H1 (cell line): ENCODE data around the gene IGFBP4. TPM values are rescaled to one million over a fixed set of nuclear protein-coding genes. Genes with fewer than 3 reads are reported as not detected.
A peak's percentile ranks its signal among the peaks of the same experiment; 100 is the strongest.

ENCODE experiments used
- CTCF ChIA-PET: fragments of 300-600 bp; sonication (Branson Sonifier 250); formaldehyde crosslinking; loops from one replicate; lab custom pipeline; 2021; ENCODE audit not compliant: partially characterized antibody; lab: Charles Lee
- POLR2A ChIA-PET: fragments of 300-600 bp; sonication (Branson Sonifier 250); formaldehyde crosslinking; loops from one replicate; lab custom pipeline; 2021; ENCODE audit warnings: inconsistent platforms; ENCODE audit not compliant: partially characterized antibody; lab: Charles Lee
- DNase-seq, 2 experiments: peaks; one replicate each; pipeline versions ENCODE4 v3.0.0 to v3.0.0-alpha.2; 2010 to 2022; ENCODE audit warnings: low spot score in 2 of 2, low read depth in 1 of 2, mixed read lengths in 1 of 2
- FAIRE-seq: peaks from 2 replicates; lab custom pipeline; 2011; peaks lifted over from hg19 to GRCh38; lab: Jason Lieb, UNC
- H2AFZ ChIP-seq: 2 replicates; pipeline ENCODE4 v1.8.1; 2012; ENCODE audit warnings: low read length, inconsistent platforms
- H2AK5ac ChIP-seq: 2 replicates; pipeline ENCODE4 v1.6.1; 2013; ENCODE audit warnings: low read depth, low read length
- H2BK120ac ChIP-seq: replicated peaks from 2 replicates; pipeline ENCODE3; 2013; ENCODE audit warnings: low read depth, low read length, inconsistent platforms
- H2BK12ac ChIP-seq: 2 replicates; pipeline ENCODE4 v1.6.1; 2013; ENCODE audit warnings: low read depth, low read length
- H2BK15ac ChIP-seq: 2 replicates; pipeline ENCODE4 v1.6.1; 2013; ENCODE audit warnings: low read length
- H2BK20ac ChIP-seq: 2 replicates; pipeline ENCODE4 v1.6.1; 2013; ENCODE audit warnings: low read length
- H2BK5ac ChIP-seq: 2 replicates; pipeline ENCODE4 v1.6.1; 2013; ENCODE audit warnings: low read depth, low read length
- H3K14ac ChIP-seq: 2 replicates; pipeline ENCODE4 v1.6.1; 2013; ENCODE audit warnings: inconsistent platforms; ENCODE audit not compliant: insufficient read length
- H3K18ac ChIP-seq: 2 replicates; pipeline ENCODE4 v1.6.1; 2013; ENCODE audit warnings: low read length; ENCODE audit errors: extremely low read depth
- H3K23ac ChIP-seq: 2 replicates; pipeline ENCODE4 v1.6.1; 2013; ENCODE audit warnings: inconsistent platforms; ENCODE audit not compliant: insufficient read length
- H3K23me2 ChIP-seq: 2 replicates; pipeline ENCODE4 v1.6.1; 2013; ENCODE audit warnings: low read depth, low read length
- H3K27ac ChIP-seq: 2 replicates; pipeline ENCODE4 v1.6.1; 2011; ENCODE audit warnings: low read depth, low read length, inconsistent platforms
- H3K27me3 ChIP-seq, 4 experiments: replicated peaks in 1 of 4; 1 replicate in 1 of 4; 2 replicates in 3 of 4; pipeline versions ENCODE4 v1.6.1 to v1.8.1; 2011 to 2013; ENCODE audit warnings: low read length in 3 of 4, mild to moderate bottlenecking in 3 of 4, inconsistent platforms in 2 of 4, mixed read lengths in 2 of 4, moderate library complexity in 1 of 4; ENCODE audit not compliant: control insufficient read depth in 3 of 4, insufficient read depth in 3 of 4; ENCODE audit errors: extremely low read depth in 1 of 4
- H3K36me3 ChIP-seq, 4 experiments: 2 replicates each; pipeline versions ENCODE4 v1.6.1 to v1.8.1; 2011 to 2013; ENCODE audit warnings: mild to moderate bottlenecking in 4 of 4, low read length in 3 of 4, moderate library complexity in 2 of 4, control low read depth in 1 of 4, inconsistent platforms in 1 of 4; ENCODE audit not compliant: insufficient read depth in 4 of 4, control insufficient read depth in 2 of 4
- H3K4ac ChIP-seq: replicated peaks from 2 replicates; pipeline ENCODE3; 2013; ENCODE audit warnings: low read length, low read depth, mixed read lengths, inconsistent platforms; ENCODE audit not compliant: insufficient read length
- H3K4me1 ChIP-seq, 4 experiments: replicated peaks in 1 of 4; 1 replicate in 1 of 4; 2 replicates in 3 of 4; pipeline versions ENCODE4 v1.6.1 to v1.8.1; 2011 to 2013; ENCODE audit warnings: low read length in 3 of 4, inconsistent platforms in 2 of 4, mixed read lengths in 1 of 4; ENCODE audit not compliant: insufficient read depth in 4 of 4, control insufficient read depth in 3 of 4
- H3K4me2 ChIP-seq, 2 experiments: 2 replicates each; pipeline versions ENCODE4 v1.6.1 to v1.8.1; 2011 to 2013; ENCODE audit warnings: low read depth in 2 of 2, low read length in 2 of 2, control low read depth in 1 of 2, inconsistent platforms in 1 of 2, mild to moderate bottlenecking in 1 of 2; ENCODE audit not compliant: insufficient read depth in 1 of 2
- H3K4me3 ChIP-seq, 4 experiments: fragments of 200-600, 300-600 bp in 1 of 4; sonication (generic), shearing (Covaris generic), sonication (Bioruptor Twin) in 1 of 4; 2 replicates each; pipeline versions ENCODE4 v1.5.1 to v1.8.1; 2011 to 2016; ENCODE audit warnings: low read length in 4 of 4, low read depth in 3 of 4, control low read depth in 2 of 4, inconsistent platforms in 2 of 4, mild to moderate bottlenecking in 2 of 4, mixed read lengths in 1 of 4, moderate library complexity in 1 of 4; ENCODE audit not compliant: insufficient read depth in 2 of 4; ENCODE audit errors: extremely low read depth in 1 of 4
- H3K56ac ChIP-seq: replicated peaks from 2 replicates; pipeline ENCODE3; 2013; ENCODE audit warnings: low read depth, mild to moderate bottlenecking, mixed read lengths, low read length, inconsistent platforms; ENCODE audit not compliant: insufficient read length
- H3K79me1 ChIP-seq: 2 replicates; pipeline ENCODE4 v1.6.1; 2013; ENCODE audit warnings: low read depth, low read length, control low read depth
- H3K79me2 ChIP-seq, 2 experiments: 2 replicates each; pipeline versions ENCODE4 v1.6.1 to v1.8.1; 2012 to 2013; ENCODE audit warnings: low read length in 2 of 2, mild to moderate bottlenecking in 2 of 2, inconsistent platforms in 1 of 2; ENCODE audit not compliant: insufficient read depth in 2 of 2, control insufficient read depth in 1 of 2
- H3K9ac ChIP-seq, 4 experiments: replicated peaks in 1 of 4; 1 replicate in 1 of 4; 2 replicates in 3 of 4; pipeline versions ENCODE4 v1.6.1 to v1.8.1; 2011 to 2013; ENCODE audit warnings: low read depth in 3 of 4, low read length in 3 of 4, control low read depth in 2 of 4, mild to moderate bottlenecking in 2 of 4, moderate library complexity in 2 of 4, inconsistent platforms in 1 of 4; ENCODE audit errors: extremely low read depth in 1 of 4
- H3K9me3 ChIP-seq, 2 experiments: 2 replicates each; pipeline versions ENCODE4 v1.6.1 to v1.8.1; 2012 to 2013; ENCODE audit warnings: mild to moderate bottlenecking in 2 of 2, moderate library complexity in 2 of 2, control low read depth in 1 of 2, inconsistent platforms in 1 of 2, low read depth in 1 of 2, low read length in 1 of 2, mixed read lengths in 1 of 2; ENCODE audit not compliant: insufficient read depth in 2 of 2
- H4K20me1 ChIP-seq, 2 experiments: replicated peaks in 1 of 2; 2 replicates each; pipeline versions ENCODE3 to v1.8.1; 2011 to 2013; ENCODE audit warnings: inconsistent platforms in 2 of 2, low read length in 2 of 2, mild to moderate bottlenecking in 1 of 2; ENCODE audit not compliant: insufficient read depth in 2 of 2, control insufficient read depth in 1 of 2
- H4K5ac ChIP-seq: 2 replicates; pipeline ENCODE4 v1.6.1; 2013; ENCODE audit warnings: low read length, low read depth, mixed read lengths, inconsistent platforms; ENCODE audit not compliant: insufficient read length
- H4K8ac ChIP-seq: 2 replicates; pipeline ENCODE4 v1.8.0; 2013; ENCODE audit warnings: mild to moderate bottlenecking, moderate library complexity, low read length, inconsistent platforms; ENCODE audit not compliant: insufficient read depth; ENCODE audit errors: extremely low read depth
- H4K91ac ChIP-seq: replicated peaks from 2 replicates; pipeline ENCODE3; 2013; ENCODE audit warnings: low read length, mixed read lengths, inconsistent platforms; ENCODE audit not compliant: insufficient read length
- CBX8 ChIP-seq: fragments of 300-800, 300-1000 bp; sonication (generic); IDR thresholded peaks from 2 replicates; pipeline ENCODE4 v1.7.1; 2016; ENCODE audit warnings: low read depth, low read length, borderline replicate concordance
- CHD2 ChIP-seq: IDR thresholded peaks from 2 replicates; pipeline ENCODE4 v1.6.1; 2012; ENCODE audit warnings: low read length, improper control_type of control experiment
- EGR1 ChIP-seq: IDR thresholded peaks from 2 replicates; pipeline ENCODE4 v1.6.1; 2011; ENCODE audit warnings: low read depth, low read length, borderline replicate concordance
- EZH2 ChIP-seq: fragments of 200-600 bp; sonication (generic); IDR thresholded peaks from 2 replicates; pipeline ENCODE4 v1.7.1; 2012; ENCODE audit warnings: low read depth, mild to moderate bottlenecking, moderate library complexity, low read length, inconsistent platforms; ENCODE audit not compliant: severe bottlenecking
- POLR2AphosphoS5 ChIP-seq: IDR thresholded peaks from 2 replicates; pipeline ENCODE4 v1.6.1; 2011; ENCODE audit warnings: low read depth, low read length
- POU5F1 ChIP-seq: IDR thresholded peaks from 2 replicates; pipeline ENCODE4 v1.6.1; 2011; ENCODE audit warnings: low read depth, mild to moderate bottlenecking, low read length, moderate library complexity
- RFX5 ChIP-seq: IDR thresholded peaks from 2 replicates; pipeline ENCODE4 v1.6.1; 2011; ENCODE audit warnings: low read depth, low read length, improper control_type of control experiment, borderline replicate concordance
- SIN3A ChIP-seq, 2 experiments: IDR thresholded peaks in 1 of 2; conservative IDR thresholded peaks in 1 of 2; 2 replicates each; pipeline ENCODE4 v1.6.1; 2011 to 2012; ENCODE audit warnings: low read length in 2 of 2, improper control_type of control experiment in 1 of 2, low read depth in 1 of 2, mild to moderate bottlenecking in 1 of 2
- SRF ChIP-seq: IDR thresholded peaks from 2 replicates; pipeline ENCODE4 v1.6.1; 2011; ENCODE audit warnings: mild to moderate bottlenecking, low read depth, low read length, moderate library complexity
- SUZ12 ChIP-seq: fragments of 200-600 bp; sonication (generic); IDR thresholded peaks from 2 replicates; pipeline ENCODE4 v1.6.1; 2012; ENCODE audit warnings: mild to moderate bottlenecking, inconsistent platforms, low read length, moderate library complexity, mixed read lengths
- TAF7 ChIP-seq: optimal IDR thresholded peaks from 2 replicates; pipeline ENCODE3; 2011; ENCODE audit warnings: low read depth, mild to moderate bottlenecking, inconsistent platforms, low read length, moderate library complexity, borderline replicate concordance
- TCF12 ChIP-seq: IDR thresholded peaks from 2 replicates; pipeline ENCODE4 v1.6.1; 2011; ENCODE audit warnings: low read depth, mild to moderate bottlenecking, low read length
- polyA plus RNA-seq, 7 experiments: library from polyadenylated mRNA; depleted of rRNA in 3 of 7; stranded (reverse) in 5 of 7; unstranded in 2 of 7; fragments of >200 nt in 5 of 7; fragments of 200-250 nt in 2 of 7; gene quantifications; 1 replicate in 5 of 7; 2 replicates in 1 of 7; 4 replicates in 1 of 7; pipeline versions ENCODE4 v1.2.1 to v1.2.3, GENCODE V29; 2011 to 2013; ENCODE audit warnings: missing spikeins in 2 of 7, mixed read lengths in 2 of 7
- total RNA-seq: library from RNA; stranded (reverse); fragmentation: NEBNext Ultra II Directional; extraction: Animal tissue kit (Norgen Biotek cat#: 25700); gene quantifications from 2 replicates; pipeline ENCODE4 v1.2.1, GENCODE V29; 2021
- TF ChIP-seq, protein P1 (sequence below): IDR thresholded peaks from 2 replicates; pipeline ENCODE4 v1.6.1; 2012; ENCODE audit warnings: low read length, inconsistent platforms

The IGFBP4 gene
- total and polyA plus RNA-seq, 2 of the 8 experiments (the other 6 are each of a cell fraction or from before 2014, with no cell fraction given) = 85.5 to 105 TPM

DNA sequence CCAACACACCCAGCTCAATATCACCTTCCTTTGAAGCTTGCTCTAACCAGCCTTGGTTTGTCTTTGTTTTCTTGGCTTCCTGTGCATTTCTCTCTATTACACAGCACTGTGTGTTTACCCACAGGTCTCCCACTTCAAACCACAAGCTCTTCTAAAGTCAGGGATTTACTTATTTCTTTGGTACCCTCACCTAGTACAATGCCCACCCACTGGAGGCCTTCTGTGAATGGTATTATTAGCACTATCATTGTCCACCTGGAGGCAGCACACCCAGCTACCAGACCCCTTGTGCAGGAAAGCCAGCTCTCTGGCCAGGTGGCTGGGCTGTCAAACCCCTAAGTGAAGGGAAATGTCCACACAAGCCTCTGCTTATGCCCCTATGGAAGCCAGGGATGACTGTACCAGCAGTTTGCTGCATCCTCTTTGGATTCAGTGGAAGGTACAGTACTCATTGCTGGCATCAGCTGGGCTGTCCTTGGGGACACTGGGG, 16.2 kb upstream of the IGFBP4 start:
- no peaks in the 10 kb centered on the region for H3K9me3 ChIP-seq
- no peaks in the 10 kb centered on the region for H3K79me2 ChIP-seq
- no peak overlapping the region for H2BK20ac ChIP-seq
- no peaks in the 10 kb centered on the region for H3K79me1 ChIP-seq
- no peak overlapping the region for H2AK5ac ChIP-seq
- H4K5ac ChIP-seq = no peak overlapping the region
- H3K4me2 ChIP-seq = no peak overlapping the region
- no peaks in the 10 kb centered on the region; the same call in 1 of the 2 replicates for H3K23me2 ChIP-seq
- H3K9ac ChIP-seq = no peak overlapping the region
- peaks cover 3 to 12% (median 4%) of the 10 kb centered on the region in 4 experiments for H3K4me1 ChIP-seq
- FAIRE-seq = no peak
- H4K8ac ChIP-seq = no peak overlapping the region
- no peak overlapping the region for H3K18ac ChIP-seq
- no peak overlapping the region for H3K56ac ChIP-seq
- H3K14ac ChIP-seq = no peak overlapping the region
- no peak overlapping the region for H3K23ac ChIP-seq
- H2AFZ ChIP-seq = no peak overlapping the region
- POLR2A ChIA-PET = interaction anchor here (1.6 to 2.1 kb wide), 2 partner anchors 10 to 34 kb away, joined by 5 read pairs; partner anchors contain the start of gene TOP2A
- H4K20me1 ChIP-seq = no peaks in the 10 kb centered on the region
- no peak overlapping the region for H2BK15ac ChIP-seq
- no peaks in the 10 kb centered on the region for H3K36me3 ChIP-seq
- DNase-seq = peak in 1 of 2 experiments; percentile 40
- H3K27me3 ChIP-seq = no peaks in the 10 kb centered on the region
- no peak overlapping the region for H2BK120ac ChIP-seq
- no peak overlapping the region for H2BK12ac ChIP-seq
- H2BK5ac ChIP-seq = no peak overlapping the region
- no peak overlapping the region for H3K4me3 ChIP-seq
- no peak overlapping the region for H3K27ac ChIP-seq
- H3K4ac ChIP-seq = no peak overlapping the region
- CTCF ChIA-PET = interaction anchor here (0.6 to 6.0 kb wide), 14 partner anchors 8 to 1123 kb away, joined by 3 to 50 read pairs (median 5); partner anchors contain the start of gene TOP2A
- no peak overlapping the region for H4K91ac ChIP-seq
- TF ChIP-seq EGR1 = no peak
- no peak for TF ChIP-seq EZH2
- TF ChIP-seq POLR2AphosphoS5 = no peak
- TF ChIP-seq, protein P1, sequence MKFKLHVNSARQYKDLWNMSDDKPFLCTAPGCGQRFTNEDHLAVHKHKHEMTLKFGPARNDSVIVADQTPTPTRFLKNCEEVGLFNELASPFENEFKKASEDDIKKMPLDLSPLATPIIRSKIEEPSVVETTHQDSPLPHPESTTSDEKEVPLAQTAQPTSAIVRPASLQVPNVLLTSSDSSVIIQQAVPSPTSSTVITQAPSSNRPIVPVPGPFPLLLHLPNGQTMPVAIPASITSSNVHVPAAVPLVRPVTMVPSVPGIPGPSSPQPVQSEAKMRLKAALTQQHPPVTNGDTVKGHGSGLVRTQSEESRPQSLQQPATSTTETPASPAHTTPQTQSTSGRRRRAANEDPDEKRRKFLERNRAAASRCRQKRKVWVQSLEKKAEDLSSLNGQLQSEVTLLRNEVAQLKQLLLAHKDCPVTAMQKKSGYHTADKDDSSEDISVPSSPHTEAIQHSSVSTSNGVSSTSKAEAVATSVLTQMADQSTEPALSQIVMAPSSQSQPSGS = no peak
- TF ChIP-seq CHD2 = no peak
- no peak for TF ChIP-seq TAF7
- no peak for TF ChIP-seq RFX5
- no peak for TF ChIP-seq CBX8
- no peak for TF ChIP-seq SUZ12
- no peak for TF ChIP-seq POU5F1
- TF ChIP-seq SIN3A (conservative IDR thresholded peaks at IDR 0.05 in 1 of 2, IDR thresholded peaks at IDR 0.05 in 1 of 2; ENCODE audit: low read depth in 1 of 2, low read length in 2 of 2) = no peak
- TF ChIP-seq SRF = no peak
- no peak for TF ChIP-seq TCF12
